Skeletal muscle satellite cell (primary cell): ENCODE measurements around the gene SERPINA3.

Experiments
- H3K27me3 ChIP-seq: 2 replicates; pipeline ENCODE4 v1.7.0; 2013; ENCODE audit warnings: low read length; ENCODE audit not compliant: control insufficient read depth, insufficient read depth
- H3K36me3 ChIP-seq: 2 replicates; pipeline ENCODE4 v1.7.0; 2013; ENCODE audit warnings: mild to moderate bottlenecking, control low read depth, low read length; ENCODE audit not compliant: insufficient read depth
- H3K4me1 ChIP-seq: 2 replicates; pipeline ENCODE4 v1.7.0; 2013; ENCODE audit warnings: low read length; ENCODE audit not compliant: control insufficient read depth, insufficient read depth
- H3K4me2 ChIP-seq: 2 replicates; pipeline ENCODE4 v1.7.0; 2013; ENCODE audit warnings: mild to moderate bottlenecking, low read length
- H3K4me3 ChIP-seq: 2 replicates; pipeline ENCODE4 v1.7.0; 2013; ENCODE audit warnings: low read length
- H3K9ac ChIP-seq: 2 replicates; pipeline ENCODE4 v1.7.0; 2013; ENCODE audit warnings: mild to moderate bottlenecking, low read depth, low read length, moderate library complexity
- H3K9me3 ChIP-seq: replicated peaks from 2 replicates; pipeline ENCODE4 v1.7.0; 2013; ENCODE audit warnings: mild to moderate bottlenecking, control low read depth, low read length

SERPINA3 gene

DNA sequence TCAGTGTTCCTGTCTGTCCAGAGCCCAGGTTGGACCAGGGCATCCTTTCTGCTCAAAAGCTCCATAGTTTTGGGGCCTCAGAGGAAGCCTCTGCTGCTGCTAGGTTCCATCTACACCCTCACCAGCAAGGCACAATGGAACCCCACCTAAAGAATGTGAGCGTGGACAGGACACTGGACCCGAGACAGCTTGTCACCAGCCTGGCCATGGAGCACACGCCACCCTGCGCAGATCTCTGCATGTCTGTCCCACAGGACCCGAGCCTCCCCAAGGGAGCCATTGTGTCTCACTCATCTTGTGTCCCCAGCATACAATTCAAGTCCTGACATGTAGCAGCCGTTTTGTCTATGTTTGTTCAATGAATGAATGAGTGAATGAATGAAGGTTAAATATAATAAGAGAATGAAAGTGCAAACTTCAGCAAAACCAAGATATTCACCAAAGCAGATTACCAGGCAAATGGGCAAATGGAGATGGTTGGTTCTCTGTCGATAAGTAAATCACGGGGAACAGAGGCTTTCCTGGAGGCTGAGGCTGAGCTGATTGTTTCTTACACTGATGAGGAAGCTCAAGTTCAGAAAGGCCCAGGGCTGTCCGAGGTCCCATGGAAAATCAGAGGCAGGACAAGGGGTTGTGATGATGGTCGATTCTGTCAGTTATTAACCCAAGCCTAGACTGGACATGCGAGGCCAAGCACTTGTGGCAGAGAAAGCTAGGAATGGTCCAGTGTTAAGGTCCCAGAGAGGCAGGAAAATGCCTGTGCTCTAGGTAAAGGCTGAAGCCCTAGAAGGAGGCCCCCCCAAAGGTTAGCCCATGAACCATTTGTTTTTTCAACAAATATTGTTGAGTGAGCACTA is 27.0 kb downstream of the SERPINA3 start:
- Histone ChIP-seq H3K4me2 (no peak overlapping the region), H3K36me3 (no peaks in the 10 kb centered on the region), H3K4me3 (no peak overlapping the region), H3K27me3 (no peaks in the 10 kb centered on the region), H3K4me1 (peaks cover 11% of the 10 kb centered on the region), H3K9ac (no peak overlapping the region), H3K9me3 (no peaks in the 10 kb centered on the region)

DNA sequence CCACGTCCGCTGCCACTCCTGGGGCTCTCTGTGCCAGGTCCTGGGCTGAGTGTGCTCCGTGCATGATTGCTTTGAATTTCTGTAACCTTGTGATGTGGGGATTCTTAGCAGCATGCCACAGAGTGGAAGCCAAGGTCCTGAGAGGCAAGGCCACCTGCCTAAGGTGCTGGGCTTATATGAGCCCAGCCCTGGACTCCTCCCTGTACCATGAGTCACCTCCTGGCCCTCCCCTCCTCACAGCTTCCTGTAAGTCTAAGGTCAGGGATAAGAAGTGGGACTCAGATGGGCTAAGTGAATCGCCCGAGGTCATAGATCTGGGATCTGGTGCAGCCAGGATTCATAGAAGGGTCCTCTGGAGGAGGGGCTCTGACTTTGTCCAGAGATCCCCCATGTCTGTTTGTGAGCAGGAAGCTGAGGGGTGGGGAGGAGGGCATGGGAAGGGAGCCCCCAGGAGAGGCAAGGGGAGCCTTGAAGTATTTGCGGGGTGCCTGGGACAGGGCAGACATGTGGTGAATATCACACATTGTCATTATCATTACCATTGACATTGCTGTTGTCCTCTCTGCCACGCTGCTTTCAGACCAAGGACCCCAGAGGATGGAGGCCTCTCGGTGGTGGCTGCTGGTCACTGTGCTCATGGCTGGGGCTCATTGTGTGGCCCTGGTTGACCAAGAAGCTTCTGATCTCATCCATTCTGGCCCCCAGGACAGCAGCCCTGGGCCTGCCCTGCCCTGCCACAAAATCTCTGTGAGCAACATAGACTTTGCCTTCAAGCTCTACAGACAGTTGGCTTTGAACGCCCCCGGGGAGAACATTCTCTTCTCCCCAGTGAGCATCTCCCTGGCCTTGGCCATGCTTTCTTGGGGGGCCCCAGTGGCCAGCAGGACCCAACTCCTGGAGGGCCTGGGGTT is 28.8 kb downstream of the SERPINA3 start:
- Histone ChIP-seq H3K4me1 (peaks cover 11% of the 10 kb centered on the region), H3K4me3 (no peak overlapping the region), H3K27me3 (no peaks in the 10 kb centered on the region), H3K36me3 (no peaks in the 10 kb centered on the region), H3K9me3 (no peaks in the 10 kb centered on the region), H3K9ac (no peak overlapping the region), H3K4me2 (no peak overlapping the region)

DNA sequence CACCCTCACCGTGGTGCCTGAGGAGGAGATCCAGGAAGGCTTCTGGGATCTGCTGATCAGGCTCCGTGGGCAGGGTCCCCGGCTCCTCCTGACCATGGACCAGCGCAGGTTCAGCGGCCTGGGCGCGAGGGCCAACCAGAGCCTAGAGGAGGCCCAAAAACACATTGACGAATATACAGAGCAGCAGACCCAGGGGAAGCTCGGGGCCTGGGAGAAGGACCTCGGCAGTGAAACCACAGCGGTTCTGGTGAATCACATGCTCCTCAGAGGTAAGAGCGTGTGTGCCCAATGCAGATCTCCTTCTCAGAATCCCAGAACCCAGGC is 29.4 kb downstream of the SERPINA3 start:
- Histone ChIP-seq H3K27me3 (no peaks in the 10 kb centered on the region), H3K4me3 (no peak overlapping the region)

DNA sequence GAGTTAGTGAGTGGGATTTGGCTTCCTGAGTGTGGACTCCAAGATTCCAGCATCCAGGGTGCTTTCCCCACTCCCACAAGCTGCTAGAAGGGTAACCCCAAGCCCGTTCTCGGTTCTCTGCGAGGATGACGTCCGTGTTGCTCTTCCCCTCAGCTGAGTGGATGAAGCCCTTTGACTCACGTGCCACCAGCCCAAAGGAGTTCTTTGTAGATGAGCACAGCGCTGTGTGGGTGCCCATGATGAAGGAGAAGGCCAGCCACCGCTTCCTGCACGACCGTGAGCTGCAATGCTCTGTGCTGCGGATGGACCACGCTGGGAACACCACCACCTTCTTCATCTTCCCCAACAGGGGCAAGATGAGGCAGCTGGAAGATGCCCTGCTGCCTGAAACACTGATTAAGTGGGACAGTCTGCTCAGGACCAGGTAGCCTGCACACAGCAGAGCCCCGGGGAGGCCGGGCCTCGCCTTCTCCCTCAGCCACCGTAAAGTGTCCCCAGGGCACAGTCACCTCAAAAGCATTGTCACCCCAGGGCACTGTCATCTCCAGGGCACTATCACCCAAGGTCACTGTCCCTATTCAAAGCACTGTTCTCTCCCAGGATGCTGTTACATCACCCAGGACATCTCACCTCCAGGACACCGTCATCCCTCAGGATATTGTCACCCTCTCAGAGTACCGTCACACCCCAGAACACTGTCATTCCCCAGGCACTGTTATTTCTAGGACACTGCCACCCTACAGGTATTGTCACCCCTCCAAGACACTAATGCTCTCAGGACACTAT is 31.3 kb downstream of the SERPINA3 start:
- H3K9ac ChIP-seq = no peak overlapping the region
- no peaks in the 10 kb centered on the region for H3K36me3 ChIP-seq
- H3K4me1 ChIP-seq = peaks cover 18% of the 10 kb centered on the region
- no peak overlapping the region for H3K4me3 ChIP-seq
- peaks cover under 1% of the 10 kb centered on the region for H3K9me3 ChIP-seq
- no peaks in the 10 kb centered on the region for H3K27me3 ChIP-seq
- H3K4me2 ChIP-seq = no peak overlapping the region

More for the DNA sequence above, 29.4 kb downstream of the SERPINA3 start:
- no peaks in the 10 kb centered on the region for H3K9me3 ChIP-seq
- H3K4me1 ChIP-seq = peaks cover 16% of the 10 kb centered on the region
- no peaks in the 10 kb centered on the region for H3K36me3 ChIP-seq
- H3K9ac ChIP-seq = no peak overlapping the region
- no peak overlapping the region for H3K4me2 ChIP-seq

DNA sequence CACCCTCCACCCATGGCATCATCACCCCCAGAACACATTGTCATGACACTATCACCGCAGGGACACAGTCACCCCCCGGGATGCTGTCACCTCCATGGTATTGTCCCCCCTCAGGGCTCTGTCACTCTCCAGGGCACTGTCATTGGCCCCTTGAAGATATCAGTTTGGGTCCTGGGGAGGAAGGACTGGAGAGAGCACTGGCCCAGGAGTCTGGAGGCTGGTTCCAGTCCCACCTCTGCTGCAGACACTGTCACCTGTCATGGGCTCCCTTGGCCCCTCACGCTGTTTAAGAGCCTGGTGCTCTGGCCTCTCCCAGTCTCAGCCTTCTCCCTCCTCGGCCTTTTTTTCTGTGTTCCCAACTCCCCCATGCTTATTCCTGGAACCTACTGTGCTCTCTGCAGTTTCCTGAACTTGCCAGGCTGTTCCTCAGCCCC is 31.9 kb downstream of the SERPINA3 start:
- no peaks in the 10 kb centered on the region for H3K36me3 ChIP-seq
- H3K4me3 ChIP-seq = no peak overlapping the region
- no peak overlapping the region for H3K9ac ChIP-seq
- H3K4me2 ChIP-seq = no peak overlapping the region
- H3K27me3 ChIP-seq = no peaks in the 10 kb centered on the region
- peaks cover 6% of the 10 kb centered on the region for H3K9me3 ChIP-seq
- H3K4me1 ChIP-seq = peaks cover 13% of the 10 kb centered on the region

DNA sequence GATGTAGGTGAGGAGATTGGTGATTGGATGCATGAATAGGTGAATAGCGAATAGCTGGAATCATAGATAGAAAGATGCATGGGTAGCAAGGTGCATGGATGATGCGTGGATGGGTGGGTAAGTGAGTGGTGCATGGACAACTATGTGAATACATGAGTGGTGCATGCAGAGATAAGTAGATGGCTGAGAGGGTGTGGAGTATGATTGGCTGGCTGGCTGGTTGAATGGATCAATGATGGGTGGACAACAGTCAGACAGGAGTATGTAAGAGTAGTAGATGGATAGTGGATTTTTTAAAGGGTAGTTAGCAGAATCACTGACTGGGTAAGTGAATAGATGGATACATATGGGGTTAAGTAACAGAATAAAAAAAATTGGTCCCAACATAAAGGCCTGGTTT is 33.9 kb downstream of the SERPINA3 start:
- peaks cover 13% of the 10 kb centered on the region for H3K4me1 ChIP-seq
- H3K9ac ChIP-seq = no peak overlapping the region
- no peak overlapping the region for H3K4me2 ChIP-seq
- H3K9me3 ChIP-seq = peaks cover 6% of the 10 kb centered on the region
- H3K4me3 ChIP-seq = no peak overlapping the region
- no peaks in the 10 kb centered on the region for H3K27me3 ChIP-seq
- H3K36me3 ChIP-seq = no peaks in the 10 kb centered on the region

DNA sequence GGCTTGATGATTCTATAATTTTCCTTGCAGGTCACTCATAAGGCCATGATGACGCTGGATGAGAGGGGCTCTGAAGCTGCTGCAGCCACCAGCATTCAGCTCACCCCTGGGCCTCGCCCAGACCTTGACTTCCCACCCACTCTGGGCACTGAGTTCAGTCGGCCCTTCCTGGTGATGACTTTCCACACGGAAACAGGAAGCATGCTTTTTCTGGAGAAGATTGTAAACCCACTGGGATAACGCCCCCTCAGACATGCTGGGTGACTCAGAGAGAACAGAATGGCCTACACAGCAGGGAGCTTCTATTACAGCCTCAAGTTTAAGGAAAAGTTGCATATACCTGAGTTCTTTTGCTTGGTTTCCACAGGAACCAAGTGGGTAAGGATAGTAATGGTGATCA is 34.3 kb downstream of the SERPINA3 start:
- no peak overlapping the region for H3K4me3 ChIP-seq
- H3K4me1 ChIP-seq = peaks cover 13% of the 10 kb centered on the region
- H3K9me3 ChIP-seq = peaks cover 6% of the 10 kb centered on the region
- no peaks in the 10 kb centered on the region for H3K27me3 ChIP-seq
- H3K4me2 ChIP-seq = peak overlapping the region; percentile 47
- no peak overlapping the region for H3K9ac ChIP-seq
- no peaks in the 10 kb centered on the region for H3K36me3 ChIP-seq

DNA sequence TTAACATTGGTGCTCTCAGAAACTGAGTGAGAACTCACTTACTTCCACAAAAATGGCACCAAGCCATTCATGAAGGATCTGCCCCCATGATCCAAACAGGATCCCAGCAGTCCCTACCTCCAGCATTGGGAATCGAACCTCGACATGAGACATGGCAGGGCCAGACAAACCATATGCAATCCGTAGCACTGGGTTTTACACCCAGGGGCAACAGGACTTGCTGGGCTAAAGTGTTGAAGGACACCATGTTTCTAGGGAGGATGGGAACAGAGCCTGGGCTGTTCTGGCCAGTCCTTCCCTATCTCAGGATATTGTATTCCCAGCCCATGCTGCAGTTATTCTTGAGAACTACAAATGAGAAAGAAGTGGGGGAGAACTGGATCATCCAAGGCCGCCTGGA is 36.6 kb downstream of the SERPINA3 start:
- no peak overlapping the region for H3K4me2 ChIP-seq
- peaks cover 6% of the 10 kb centered on the region for H3K9me3 ChIP-seq
- no peak overlapping the region for H3K4me3 ChIP-seq
- no peaks in the 10 kb centered on the region for H3K27me3 ChIP-seq
- no peak overlapping the region for H3K9ac ChIP-seq
- H3K36me3 ChIP-seq = no peaks in the 10 kb centered on the region
- peaks cover 13% of the 10 kb centered on the region for H3K4me1 ChIP-seq

DNA sequence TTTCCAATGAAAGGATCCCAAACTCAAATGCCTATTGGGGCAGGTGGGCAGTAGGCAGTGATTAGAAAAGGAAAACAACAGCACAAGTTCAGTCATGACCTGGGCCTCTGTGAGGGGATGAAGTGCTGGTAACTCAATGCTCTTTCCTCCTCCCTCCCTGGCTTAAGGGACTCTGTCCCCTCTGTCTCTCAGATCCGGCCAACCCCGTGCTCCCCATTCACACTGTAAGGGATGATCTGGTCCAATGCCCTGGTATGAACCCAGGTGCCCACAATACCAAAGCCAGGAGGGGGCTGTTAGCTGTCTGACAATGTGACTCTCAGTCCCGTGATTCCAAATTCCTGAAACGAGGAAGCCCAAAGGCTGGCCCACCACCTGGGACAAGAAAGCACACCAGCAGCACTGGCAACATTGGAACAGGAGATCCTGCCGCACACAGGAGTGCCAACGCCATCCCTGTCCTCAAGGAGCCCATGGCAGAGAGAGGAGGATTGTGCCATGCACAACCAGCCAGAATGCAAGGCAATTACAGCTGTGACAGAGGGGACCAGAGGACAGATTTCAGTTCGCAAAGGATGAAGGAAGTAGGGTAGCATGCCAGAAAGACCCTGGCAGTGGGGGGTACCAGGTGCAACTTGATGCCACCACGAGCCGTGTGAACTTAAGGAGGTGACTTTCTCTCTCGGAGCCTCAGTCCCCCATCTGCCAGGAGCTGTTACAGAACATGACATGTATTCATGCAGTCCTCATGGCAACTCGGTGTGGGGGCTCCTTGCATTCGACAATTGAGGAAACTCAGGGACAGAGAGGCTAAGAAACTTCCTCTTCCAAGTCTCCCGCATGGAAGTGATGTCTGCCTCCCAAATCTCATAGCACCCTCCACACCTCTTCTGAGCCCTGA is 37.6 kb downstream of the SERPINA3 start:
- H3K4me3 ChIP-seq = no peak overlapping the region
- no peaks in the 10 kb centered on the region for H3K36me3 ChIP-seq
- H3K9ac ChIP-seq = no peak overlapping the region
- H3K4me2 ChIP-seq = no peak overlapping the region
- peaks cover 6% of the 10 kb centered on the region for H3K9me3 ChIP-seq
- H3K4me1 ChIP-seq = peaks cover 19% of the 10 kb centered on the region
- no peaks in the 10 kb centered on the region for H3K27me3 ChIP-seq

DNA sequence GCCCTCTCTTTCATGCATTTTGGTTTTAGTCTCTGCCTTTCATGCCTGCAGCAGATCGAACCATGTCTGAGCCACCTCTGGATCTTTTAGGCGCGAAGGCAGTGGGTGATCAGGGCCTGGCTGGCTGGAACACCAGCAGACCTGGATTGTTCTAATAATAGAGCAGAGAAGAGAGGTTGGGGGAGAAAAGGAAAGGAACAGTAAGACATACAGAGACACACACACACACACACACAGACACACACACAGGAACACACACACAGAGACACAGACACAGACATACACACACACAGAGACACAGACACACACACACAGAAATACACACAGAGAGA is 38.2 kb downstream of the SERPINA3 start:
- H3K27me3 ChIP-seq = no peaks in the 10 kb centered on the region
- H3K4me3 ChIP-seq = no peak overlapping the region
- no peak overlapping the region for H3K9ac ChIP-seq
- H3K4me2 ChIP-seq = no peak overlapping the region
- H3K4me1 ChIP-seq = peaks cover 22% of the 10 kb centered on the region
- peaks cover 6% of the 10 kb centered on the region for H3K9me3 ChIP-seq
- H3K36me3 ChIP-seq = no peaks in the 10 kb centered on the region
